Measurements from ENCODE around the gene STK32B. TPM values are rescaled to one million over a fixed set of nuclear protein-coding genes. Genes with fewer than 3 reads are reported as not detected.

The STK32B gene
- total RNA-seq, 1 donor from 2014 or later: not detected

- H3K4me3 Mint-ChIP-seq: no peak overlapping the region
- intact Hi-C loops (cut with micrococcal nuclease): no loop called here
- no peaks in the 10 kb centered on the region for H3K9me3 Mint-ChIP-seq
- no peaks in the 10 kb centered on the region for H3K36me3 Mint-ChIP-seq (ENCODE audit: low read depth)
- no peaks in the 10 kb centered on the region for H3K4me1 Mint-ChIP-seq (ENCODE audit: low read depth)
- no peak for DNase-seq (ENCODE audit: low spot score)
- no peak overlapping the region for H3K27ac Mint-ChIP-seq
- no peaks in the 10 kb centered on the region for H3K27me3 Mint-ChIP-seq (ENCODE audit: insufficient read depth)
Measured at GRCh38 chr4:5125321-5125720, 74.0 kb downstream of the STK32B start.

- H3K36me3 Mint-ChIP-seq (ENCODE audit: low read depth): no peaks in the 10 kb centered on the region
- no peak overlapping the region for H3K27ac Mint-ChIP-seq
- H3K4me3 Mint-ChIP-seq: no peak overlapping the region
- intact Hi-C loops (cut with micrococcal nuclease): no loop called here
- DNase-seq (ENCODE audit: low spot score): no peak
- H3K4me1 Mint-ChIP-seq (ENCODE audit: low read depth): no peaks in the 10 kb centered on the region
- no peaks in the 10 kb centered on the region for H3K27me3 Mint-ChIP-seq (ENCODE audit: insufficient read depth)
- H3K9me3 Mint-ChIP-seq: no peaks in the 10 kb centered on the region
Measured at GRCh38 chr4:5126231-5126630, 75.0 kb downstream of the STK32B start.

- DNase-seq (ENCODE audit: low spot score): no peak
- Mint-ChIP-seq H3K27me3 (ENCODE audit: insufficient read depth) (no peaks in the 10 kb centered on the region), H3K9me3 (no peaks in the 10 kb centered on the region), H3K27ac (no peak overlapping the region), H3K36me3 (ENCODE audit: low read depth) (no peaks in the 10 kb centered on the region), H3K4me1 (ENCODE audit: low read depth) (no peaks in the 10 kb centered on the region), H3K4me3 (no peak overlapping the region)
- intact Hi-C loops (cut with micrococcal nuclease): no loop called here
Measured at GRCh38 chr4:5126857-5127256, 75.6 kb downstream of the STK32B start.

GRCh38 chr4:5127556-5127955, 76.3 kb downstream of the STK32B start:
- no peak for DNase-seq (ENCODE audit: low spot score)
- Mint-ChIP-seq H3K27me3 (ENCODE audit: insufficient read depth) (no peaks in the 10 kb centered on the region), H3K4me3 (no peak overlapping the region), H3K36me3 (ENCODE audit: low read depth) (no peaks in the 10 kb centered on the region), H3K4me1 (ENCODE audit: low read depth) (no peaks in the 10 kb centered on the region), H3K9me3 (no peaks in the 10 kb centered on the region), H3K27ac (no peak overlapping the region)
- intact Hi-C loops (cut with micrococcal nuclease): no loop called here

GRCh38 chr4:5128569-5128968, 77.3 kb downstream of the STK32B start:
- H3K36me3 Mint-ChIP-seq (ENCODE audit: low read depth): no peaks in the 10 kb centered on the region
- intact Hi-C loops (cut with micrococcal nuclease): no loop called here
- H3K4me3 Mint-ChIP-seq: no peak overlapping the region
- H3K27ac Mint-ChIP-seq: no peak overlapping the region
- no peaks in the 10 kb centered on the region for H3K9me3 Mint-ChIP-seq
- H3K27me3 Mint-ChIP-seq (ENCODE audit: insufficient read depth): no peaks in the 10 kb centered on the region
- DNase-seq (ENCODE audit: low spot score): no peak
- H3K4me1 Mint-ChIP-seq (ENCODE audit: low read depth): no peaks in the 10 kb centered on the region

GRCh38 chr4:5133201-5133600, 81.9 kb downstream of the STK32B start:
- no peaks in the 10 kb centered on the region for H3K4me1 Mint-ChIP-seq (ENCODE audit: low read depth)
- no peaks in the 10 kb centered on the region for H3K36me3 Mint-ChIP-seq (ENCODE audit: low read depth)
- H3K4me3 Mint-ChIP-seq: no peak overlapping the region
- H3K27me3 Mint-ChIP-seq (ENCODE audit: insufficient read depth): no peaks in the 10 kb centered on the region
- H3K27ac Mint-ChIP-seq: no peak overlapping the region
- intact Hi-C loops (cut with micrococcal nuclease): no loop called here
- DNase-seq (ENCODE audit: low spot score): no peak
- no peaks in the 10 kb centered on the region for H3K9me3 Mint-ChIP-seq

- H3K36me3 Mint-ChIP-seq (ENCODE audit: low read depth): no peaks in the 10 kb centered on the region
- H3K4me3 Mint-ChIP-seq: no peak overlapping the region
- intact Hi-C loops (cut with micrococcal nuclease): no loop called here
- no peak for DNase-seq (ENCODE audit: low spot score)
- H3K4me1 Mint-ChIP-seq (ENCODE audit: low read depth): no peaks in the 10 kb centered on the region
- no peaks in the 10 kb centered on the region for H3K27me3 Mint-ChIP-seq (ENCODE audit: insufficient read depth)
- H3K27ac Mint-ChIP-seq: no peak overlapping the region
- no peaks in the 10 kb centered on the region for H3K9me3 Mint-ChIP-seq
Measured at GRCh38 chr4:5133933-5134594, 82.8 kb downstream of the STK32B start.

- Mint-ChIP-seq H3K27ac (no peak overlapping the region), H3K4me1 (ENCODE audit: low read depth) (no peaks in the 10 kb centered on the region), H3K9me3 (no peaks in the 10 kb centered on the region), H3K36me3 (ENCODE audit: low read depth) (no peaks in the 10 kb centered on the region), H3K27me3 (ENCODE audit: insufficient read depth) (no peaks in the 10 kb centered on the region), H3K4me3 (no peak overlapping the region)
- no peak for DNase-seq (ENCODE audit: low spot score)
- intact Hi-C loops (cut with micrococcal nuclease): no loop called here
Measured at GRCh38 chr4:5134620-5135019, 83.3 kb downstream of the STK32B start.

GRCh38 chr4:5137226-5137625, 85.9 kb downstream of the STK32B start:
- intact Hi-C loops (cut with micrococcal nuclease): no loop called here
- no peak for DNase-seq (ENCODE audit: low spot score)
- no peaks in the 10 kb centered on the region for H3K4me1 Mint-ChIP-seq (ENCODE audit: low read depth)
- H3K9me3 Mint-ChIP-seq: no peaks in the 10 kb centered on the region
- no peak overlapping the region for H3K27ac Mint-ChIP-seq
- no peaks in the 10 kb centered on the region for H3K36me3 Mint-ChIP-seq (ENCODE audit: low read depth)
- no peaks in the 10 kb centered on the region for H3K27me3 Mint-ChIP-seq (ENCODE audit: insufficient read depth)
- H3K4me3 Mint-ChIP-seq: no peak overlapping the region

- intact Hi-C loops (cut with micrococcal nuclease): no loop called here
- H3K27ac Mint-ChIP-seq: no peak overlapping the region
- no peak for DNase-seq (ENCODE audit: low spot score)
- no peaks in the 10 kb centered on the region for H3K9me3 Mint-ChIP-seq
- no peaks in the 10 kb centered on the region for H3K36me3 Mint-ChIP-seq (ENCODE audit: low read depth)
- H3K4me3 Mint-ChIP-seq: no peak overlapping the region
- no peaks in the 10 kb centered on the region for H3K27me3 Mint-ChIP-seq (ENCODE audit: insufficient read depth)
- no peaks in the 10 kb centered on the region for H3K4me1 Mint-ChIP-seq (ENCODE audit: low read depth)
Measured at GRCh38 chr4:5137927-5138326, 86.6 kb downstream of the STK32B start.

GRCh38 chr4:5138389-5138788, 87.1 kb downstream of the STK32B start:
- no peak overlapping the region for H3K27ac Mint-ChIP-seq

GRCh38 chr4:5139141-5139540, 87.9 kb downstream of the STK32B start:
- Mint-ChIP-seq H3K27ac (no peak overlapping the region), H3K9me3 (no peaks in the 10 kb centered on the region), H3K36me3 (ENCODE audit: low read depth) (no peaks in the 10 kb centered on the region), H3K4me1 (ENCODE audit: low read depth) (no peaks in the 10 kb centered on the region), H3K27me3 (ENCODE audit: insufficient read depth) (no peaks in the 10 kb centered on the region), H3K4me3 (no peak overlapping the region)
- intact Hi-C loops (cut with micrococcal nuclease): no loop called here
- DNase-seq (ENCODE audit: low spot score): no peak

More at GRCh38 chr4:5138389-5138788, 87.1 kb downstream of the STK32B start:
- Mint-ChIP-seq H3K27me3 (ENCODE audit: insufficient read depth) (no peaks in the 10 kb centered on the region), H3K4me1 (ENCODE audit: low read depth) (no peaks in the 10 kb centered on the region), H3K9me3 (no peaks in the 10 kb centered on the region), H3K4me3 (no peak overlapping the region), H3K36me3 (ENCODE audit: low read depth) (no peaks in the 10 kb centered on the region)
- DNase-seq (ENCODE audit: low spot score): no peak
- intact Hi-C loops (cut with micrococcal nuclease): no loop called here

GRCh38 chr4:5141802-5142201, 90.5 kb downstream of the STK32B start:
- Mint-ChIP-seq H3K27me3 (ENCODE audit: insufficient read depth) (no peaks in the 10 kb centered on the region), H3K9me3 (no peaks in the 10 kb centered on the region), H3K36me3 (ENCODE audit: low read depth) (no peaks in the 10 kb centered on the region), H3K4me1 (ENCODE audit: low read depth) (no peaks in the 10 kb centered on the region), H3K4me3 (no peak overlapping the region), H3K27ac (no peak overlapping the region)
- no peak for DNase-seq (ENCODE audit: low spot score)
- intact Hi-C loops (cut with micrococcal nuclease): no loop called here

GRCh38 chr4:5142726-5143125, 91.4 kb downstream of the STK32B start:
- Mint-ChIP-seq H3K4me1 (ENCODE audit: low read depth) (no peaks in the 10 kb centered on the region), H3K27ac (no peak overlapping the region), H3K27me3 (ENCODE audit: insufficient read depth) (no peaks in the 10 kb centered on the region), H3K36me3 (ENCODE audit: low read depth) (no peaks in the 10 kb centered on the region), H3K4me3 (no peak overlapping the region), H3K9me3 (no peaks in the 10 kb centered on the region)
- DNase-seq (ENCODE audit: low spot score): no peak
- intact Hi-C loops (cut with micrococcal nuclease): no loop called here
